NCI-H128 (cell line): Measurements from ENCODE around the gene COL4A5.

Experiments used
- DNase-seq: peaks from one replicate; lab custom pipeline; 2025; ENCODE audit not compliant: unreplicated experiment; lab: John Stamatoyannopoulos, UW

Gene COL4A5

DNA sequence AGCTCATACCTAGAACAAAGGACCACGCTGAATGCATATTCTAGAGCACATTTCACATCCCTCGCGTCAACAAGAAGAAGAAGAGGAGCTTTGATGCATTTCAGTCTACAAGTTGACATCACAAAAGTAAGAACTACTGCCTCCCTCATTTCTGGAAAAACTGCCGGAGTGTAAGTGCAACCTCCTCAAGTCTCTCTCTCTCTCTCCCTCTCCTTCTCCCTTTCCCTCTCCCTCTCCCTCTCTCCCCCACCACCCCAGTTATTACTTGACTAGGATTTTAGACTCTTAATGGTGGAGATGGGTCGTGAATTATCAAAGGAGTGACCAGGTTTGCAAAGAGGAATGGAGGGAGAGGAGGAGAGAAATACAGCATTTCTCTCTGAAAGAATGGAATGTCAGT, 298.1 kb downstream of the COL4A5 start:
- no peak for DNase-seq

DNA sequence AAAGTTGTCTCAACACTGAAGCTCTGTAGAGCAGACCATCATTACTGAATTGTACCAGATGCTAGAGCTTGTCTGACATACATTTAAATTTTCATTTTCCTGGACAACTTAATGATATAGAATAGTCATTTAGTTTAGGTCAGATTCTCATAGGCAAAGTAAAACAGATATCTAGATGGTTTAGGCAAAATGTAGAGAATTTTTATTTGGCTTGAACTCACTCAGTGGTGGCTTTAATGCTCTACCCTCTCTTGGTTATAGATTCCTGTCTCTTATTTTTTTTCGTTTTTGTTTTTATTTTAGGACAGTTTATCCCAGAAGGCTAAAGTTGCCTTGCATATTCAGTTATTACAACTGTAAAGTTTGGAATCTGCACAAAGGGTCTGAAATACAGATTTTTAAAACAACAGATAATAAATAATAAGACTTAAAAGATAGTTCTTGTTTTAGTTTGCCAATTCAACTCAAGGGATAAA, 300.7 kb downstream of the COL4A5 start:
- no peak for DNase-seq
